Karpas-422 (cell line): ENCODE results near the gene ITK. TPM values are rescaled to one million over a fixed set of nuclear protein-coding genes. Genes with fewer than 3 reads are reported as not detected.
A peak's percentile ranks its signal among the peaks of the same experiment; 100 is the strongest.

Experiments
- DNase-seq: peaks from one replicate; pipeline ENCODE4 v3.0.0-alpha.2; 2015
- H2AFZ ChIP-seq: fragments of 200-600 bp; sonication (generic); 2 replicates; pipeline ENCODE4 v1.6.1; 2014; ENCODE audit warnings: antibody characterized with exemption, low read length, mixed read lengths
- H3K27ac ChIP-seq: fragments of 200-600 bp; sonication (generic); 2 replicates; pipeline ENCODE4 v1.5.1; 2014; ENCODE audit warnings: mild to moderate bottlenecking, low read length, moderate library complexity
- H3K27me3 ChIP-seq: fragments of 200-600 bp; sonication (generic); 2 replicates; pipeline ENCODE4 v1.6.1; 2014; ENCODE audit warnings: low read length, mixed read lengths
- H3K36me3 ChIP-seq: fragments of 200-600 bp; sonication (generic); 2 replicates; pipeline ENCODE4 v1.6.1; 2014; ENCODE audit warnings: low read length, mixed read lengths; ENCODE audit not compliant: insufficient read depth
- H3K4me1 ChIP-seq: fragments of 200-600 bp; sonication (generic); 2 replicates; pipeline ENCODE4 v1.6.1; 2014; ENCODE audit warnings: mild to moderate bottlenecking, low read length, mixed read lengths
- H3K4me2 ChIP-seq: fragments of 200-600 bp; sonication (generic); 2 replicates; pipeline ENCODE4 v1.6.1; 2014; ENCODE audit warnings: low read length, low read depth, mild to moderate bottlenecking; ENCODE audit not compliant: poor library complexity, severe bottlenecking
- H3K4me3 ChIP-seq: fragments of 200-600 bp; sonication (generic); 2 replicates; pipeline ENCODE4 v1.5.1; 2014; ENCODE audit warnings: mild to moderate bottlenecking, antibody characterized with exemption, low read length, mixed read lengths
- H3K79me2 ChIP-seq: fragments of 200-600 bp; sonication (generic); 2 replicates; pipeline ENCODE4 v1.6.1; 2014; ENCODE audit warnings: mild to moderate bottlenecking, low read length, mixed read lengths
- H3K9ac ChIP-seq: fragments of 200-600 bp; sonication (generic); 2 replicates; pipeline ENCODE4 v1.6.0; 2014; ENCODE audit warnings: low read length
- H3K9me2 ChIP-seq: fragments of 200-600 bp; sonication (generic), shearing (Covaris generic); replicated peaks from 2 replicates; pipeline ENCODE4 v1.6.0; 2014; ENCODE audit warnings: mild to moderate bottlenecking, low read length, moderate library complexity; ENCODE audit not compliant: insufficient read depth
- H3K9me3 ChIP-seq: fragments of 300-700, 200-600 bp; sonication (generic); 2 replicates; pipeline ENCODE4 v1.6.1; 2014; ENCODE audit warnings: low read length, mixed read lengths
- H4K20me1 ChIP-seq: fragments of 200-600 bp; sonication (generic); 2 replicates; pipeline ENCODE4 v1.6.1; 2014; ENCODE audit warnings: mild to moderate bottlenecking, antibody characterized with exemption, low read length, low read depth; ENCODE audit not compliant: insufficient read depth
- total RNA-seq: library from RNA; depleted of rRNA; stranded (reverse); fragments of >200 nt; shearing (Covaris generic); gene quantifications from 2 replicates; pipeline ENCODE4 v1.2.3, GENCODE V29; 2014; ENCODE audit warnings: low replicate concordance

The ITK gene
- total RNA-seq, 1 experiment from 2014 or later: 1.3 TPM

GRCh38 chr5:157165261-157165660, 15.4 kb upstream of the ITK start:
- Histone ChIP-seq H3K79me2 (no peaks in the 10 kb centered on the region), H3K27me3 (no peaks in the 10 kb centered on the region), H2AFZ (no peak overlapping the region), H3K4me2 (no peak overlapping the region), H3K9ac (no peak overlapping the region), H3K9me3 (no peaks in the 10 kb centered on the region), H3K27ac (no peak overlapping the region), H3K4me1 (peaks cover 9% of the 10 kb centered on the region), H3K36me3 (no peaks in the 10 kb centered on the region), H3K4me3 (no peak overlapping the region), H4K20me1 (no peaks in the 10 kb centered on the region), H3K9me2 (no peaks in the 10 kb centered on the region)
- DNase-seq: no peak

GRCh38 chr5:157165668-157166067, 15.0 kb upstream of the ITK start:
- H3K4me2 ChIP-seq: no peak overlapping the region
- no peaks in the 10 kb centered on the region for H4K20me1 ChIP-seq
- H3K9me3 ChIP-seq: no peaks in the 10 kb centered on the region
- H3K9ac ChIP-seq: no peak overlapping the region
- H3K27me3 ChIP-seq: no peaks in the 10 kb centered on the region
- no peak for DNase-seq
- no peak overlapping the region for H2AFZ ChIP-seq
- no peaks in the 10 kb centered on the region for H3K79me2 ChIP-seq
- H3K4me1 ChIP-seq: peaks cover 9% of the 10 kb centered on the region
- H3K9me2 ChIP-seq: no peaks in the 10 kb centered on the region
- no peak overlapping the region for H3K4me3 ChIP-seq
- no peaks in the 10 kb centered on the region for H3K36me3 ChIP-seq
- no peak overlapping the region for H3K27ac ChIP-seq

GRCh38 chr5:157166214-157167213, 14.1 kb upstream of the ITK start, which contains the start of gene GARIN3:
GARIN3 (minus strand) TSS chr5:157166264; CDS start chr5:157166168, 96 bp downstream.
- H2AFZ ChIP-seq: no peak within 1 kb of the TSS
- H3K4me3 ChIP-seq: no peak within 1 kb of the TSS
- peaks cover 10% of the 10 kb centered on the region for H3K4me1 ChIP-seq
- no peaks in the 10 kb centered on the region for H3K9me2 ChIP-seq
- H3K36me3 ChIP-seq: no peaks in the 10 kb centered on the region
- H4K20me1 ChIP-seq: no peaks in the 10 kb centered on the region
- H3K27ac ChIP-seq: no peak within 1 kb of the TSS
- no peak within 1 kb of the TSS for H3K4me2 ChIP-seq
- H3K9me3 ChIP-seq: no peaks in the 10 kb centered on the region
- no peak within 1 kb of the TSS for H3K9ac ChIP-seq
- no peaks in the 10 kb centered on the region for H3K27me3 ChIP-seq
- no peak for DNase-seq
- no peaks in the 10 kb centered on the region for H3K79me2 ChIP-seq

- Histone ChIP-seq H3K4me2 (no peak overlapping the region), H3K9ac (no peak overlapping the region), H4K20me1 (no peaks in the 10 kb centered on the region), H3K9me2 (no peaks in the 10 kb centered on the region), H2AFZ (no peak overlapping the region), H3K79me2 (no peaks in the 10 kb centered on the region), H3K27ac (no peak overlapping the region), H3K9me3 (no peaks in the 10 kb centered on the region), H3K4me1 (peaks cover 17% of the 10 kb centered on the region), H3K36me3 (no peaks in the 10 kb centered on the region), H3K4me3 (no peak overlapping the region), H3K27me3 (no peaks in the 10 kb centered on the region)
- DNase-seq: no peak
Measured at GRCh38 chr5:157167214-157167621, 13.4 kb upstream of the ITK start.

GRCh38 chr5:157168286-157168685, 12.4 kb upstream of the ITK start:
- Histone ChIP-seq H3K36me3 (no peaks in the 10 kb centered on the region), H4K20me1 (no peaks in the 10 kb centered on the region), H3K27me3 (no peaks in the 10 kb centered on the region), H3K4me1 (peaks cover 28% of the 10 kb centered on the region), H3K4me2 (no peak overlapping the region), H3K9ac (no peak overlapping the region), H3K4me3 (no peak overlapping the region), H2AFZ (no peak overlapping the region), H3K79me2 (no peaks in the 10 kb centered on the region), H3K9me3 (no peaks in the 10 kb centered on the region), H3K27ac (no peak overlapping the region), H3K9me2 (no peaks in the 10 kb centered on the region)
- no peak for DNase-seq

GRCh38 chr5:157172403-157172802, 8.2 kb upstream of the ITK start:
- Histone ChIP-seq H3K9me3 (no peaks in the 10 kb centered on the region), H2AFZ (peak overlapping the region; percentile 93), H3K4me1 (peaks cover 24% of the 10 kb centered on the region), H3K36me3 (no peaks in the 10 kb centered on the region), H3K4me3 (peak overlapping the region; percentile 51), H3K79me2 (no peaks in the 10 kb centered on the region), H3K9me2 (no peaks in the 10 kb centered on the region), H3K4me2 (peak overlapping the region; percentile 74), H3K9ac (peak overlapping the region; percentile 56), H3K27me3 (no peaks in the 10 kb centered on the region), H4K20me1 (no peaks in the 10 kb centered on the region), H3K27ac (peak overlapping the region; percentile 88)
- peak; percentile 86 for DNase-seq

- H2AFZ ChIP-seq: no peak overlapping the region
- no peaks in the 10 kb centered on the region for H3K9me3 ChIP-seq
- no peak overlapping the region for H3K4me2 ChIP-seq
- no peak overlapping the region for H3K9ac ChIP-seq
- H3K79me2 ChIP-seq: no peaks in the 10 kb centered on the region
- H3K4me3 ChIP-seq: no peak overlapping the region
- H3K4me1 ChIP-seq: peaks cover 19% of the 10 kb centered on the region
- no peaks in the 10 kb centered on the region for H3K27me3 ChIP-seq
- H3K36me3 ChIP-seq: no peaks in the 10 kb centered on the region
- no peaks in the 10 kb centered on the region for H4K20me1 ChIP-seq
- no peak overlapping the region for H3K27ac ChIP-seq
- no peaks in the 10 kb centered on the region for H3K9me2 ChIP-seq
- DNase-seq: no peak
Measured at GRCh38 chr5:157175071-157175612, 5.5 kb upstream of the ITK start.

- Histone ChIP-seq H3K4me2 (no peak overlapping the region), H4K20me1 (no peaks in the 10 kb centered on the region), H3K9ac (no peak overlapping the region), H2AFZ (no peak overlapping the region), H3K9me2 (no peaks in the 10 kb centered on the region), H3K4me3 (no peak overlapping the region), H3K9me3 (no peaks in the 10 kb centered on the region), H3K4me1 (peaks cover 7% of the 10 kb centered on the region), H3K27ac (no peak overlapping the region), H3K27me3 (no peaks in the 10 kb centered on the region), H3K79me2 (no peaks in the 10 kb centered on the region), H3K36me3 (no peaks in the 10 kb centered on the region)
- DNase-seq: no peak
Measured at GRCh38 chr5:157177953-157178352, 2.7 kb upstream of the ITK start.
